Loucy (cell line): ENCODE measurements around the gene NKX2-3.

Experiments used
- H2AFZ ChIP-seq: fragments of 200-600 bp; sonication (generic); 2 replicates; pipeline ENCODE4 v1.6.0; 2016; ENCODE audit warnings: antibody characterized with exemption, mild to moderate bottlenecking, low read length, moderate library complexity
- H3F3A ChIP-seq: fragments of 200-600 bp; 2 replicates; pipeline ENCODE4 v1.6.0; 2016; ENCODE audit warnings: antibody characterized with exemption, low read depth, mild to moderate bottlenecking
- H3K27me3 ChIP-seq: fragments of 200-600 bp; sonication (generic); 2 replicates; pipeline ENCODE4 v1.6.1; 2014; ENCODE audit warnings: low read length, mild to moderate bottlenecking; ENCODE audit not compliant: insufficient read depth, poor library complexity, severe bottlenecking
- H3K36me3 ChIP-seq: fragments of 200-600 bp; sonication (generic); 2 replicates; pipeline ENCODE4 v1.6.1; 2016; ENCODE audit warnings: low read length; ENCODE audit not compliant: insufficient read depth
- H3K4me1 ChIP-seq: fragments of 200-600 bp; sonication (generic); 2 replicates; pipeline ENCODE4 v1.5.1; 2014; ENCODE audit warnings: low read length, mild to moderate bottlenecking; ENCODE audit not compliant: insufficient read depth, poor library complexity, severe bottlenecking
- H3K4me2 ChIP-seq: fragments of 200-600 bp; sonication (generic); 2 replicates; pipeline ENCODE4 v1.6.0; 2014; ENCODE audit warnings: antibody characterized with exemption, low read length, low read depth, mild to moderate bottlenecking; ENCODE audit not compliant: poor library complexity, severe bottlenecking
- H3K4me3 ChIP-seq: fragments of 200-600 bp; sonication (generic); 2 replicates; pipeline ENCODE4 v1.5.1; 2014; ENCODE audit warnings: low read length, mild to moderate bottlenecking, mixed read lengths; ENCODE audit not compliant: poor library complexity, severe bottlenecking
- H3K79me2 ChIP-seq: fragments of 200-600 bp; sonication (generic); 2 replicates; pipeline ENCODE4 v1.6.1; 2014; ENCODE audit warnings: low read length; ENCODE audit not compliant: insufficient read depth
- H3K9ac ChIP-seq: fragments of 200-600 bp; sonication (generic); 2 replicates; pipeline ENCODE4 v1.6.0; 2014; ENCODE audit warnings: mild to moderate bottlenecking, low read depth, low read length, moderate library complexity; ENCODE audit not compliant: poor library complexity, severe bottlenecking
- H3K9me2 ChIP-seq: fragments of 200-600 bp; sonication (generic); replicated peaks from 2 replicates; pipeline ENCODE4 v1.6.1; 2016; ENCODE audit warnings: low read depth, low read length, mixed read lengths
- H3K9me3 ChIP-seq: fragments of 200-600 bp; sonication (generic); 2 replicates; pipeline ENCODE4 v1.6.1; 2014; ENCODE audit warnings: mild to moderate bottlenecking, antibody characterized with exemption, low read length, low read depth; ENCODE audit not compliant: insufficient read depth
- H4K20me1 ChIP-seq: fragments of 200-600 bp; sonication (generic); 2 replicates; pipeline ENCODE4 v1.6.0; 2014; ENCODE audit warnings: antibody characterized with exemption, low read length, mild to moderate bottlenecking; ENCODE audit not compliant: insufficient read depth, poor library complexity, severe bottlenecking
- EZH2phosphoT487 ChIP-seq: fragments of 200-600 bp; IDR thresholded peaks from 2 replicates; pipeline ENCODE4 v1.6.1; 2018; ENCODE audit warnings: antibody characterized with exemption, mild to moderate bottlenecking, moderate library complexity, borderline replicate concordance
- TF ChIP-seq, protein P1 (sequence below): fragments of 200-600 bp; sonication (generic); conservative IDR thresholded peaks from 2 replicates; pipeline ENCODE4 v1.5.1; 2014; ENCODE audit warnings: mild to moderate bottlenecking, antibody characterized with exemption, low read length

NKX2-3 gene

DNA sequence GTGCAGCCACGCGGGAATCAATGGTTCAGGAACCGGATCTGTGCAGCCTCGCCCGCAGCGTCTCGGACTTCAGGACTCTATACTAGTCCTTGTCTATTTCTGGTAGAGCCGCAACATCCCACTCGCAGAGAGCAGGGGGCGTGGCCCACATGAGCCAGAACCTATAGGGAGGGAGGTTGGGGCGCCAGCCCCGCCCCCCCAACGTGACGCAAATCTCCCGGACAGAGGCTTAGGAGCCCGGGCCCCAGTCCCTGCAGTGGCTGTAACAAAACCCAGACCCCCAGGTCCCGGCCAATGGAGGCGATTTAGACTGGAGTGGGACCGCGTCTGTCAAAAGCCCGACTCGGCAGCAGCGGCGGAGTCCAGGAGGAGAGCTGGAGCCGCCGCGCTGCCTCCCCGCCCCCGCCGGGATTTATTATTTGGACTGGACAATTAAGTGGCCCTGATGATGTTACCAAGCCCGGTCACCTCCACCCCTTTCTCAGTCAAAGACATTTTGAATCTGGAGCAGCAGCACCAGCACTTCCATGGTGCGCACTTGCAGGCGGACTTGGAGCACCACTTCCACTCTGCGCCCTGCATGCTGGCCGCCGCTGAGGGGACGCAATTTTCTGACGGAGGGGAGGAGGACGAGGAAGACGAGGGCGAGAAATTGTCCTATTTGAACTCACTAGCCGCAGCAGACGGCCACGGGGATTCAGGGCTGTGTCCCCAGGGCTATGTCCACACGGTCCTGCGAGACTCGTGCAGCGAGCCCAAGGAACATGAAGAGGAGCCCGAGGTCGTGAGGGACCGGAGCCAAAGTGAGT is at the start of gene NKX2-3:
NKX2-3 (plus strand) TSS at position 256 of the 809 bp plus-strand sequence; CDS start at position 446, 190 bp downstream.
- H4K20me1 ChIP-seq = no peaks in the 10 kb centered on the region
- H3K9me3 ChIP-seq = no peaks in the 10 kb centered on the region
- no peaks in the 10 kb centered on the region for H3F3A ChIP-seq
- H3K79me2 ChIP-seq = no peaks in the 10 kb centered on the region
- TF ChIP-seq EZH2phosphoT487 = no peak
- TF ChIP-seq, protein P1, sequence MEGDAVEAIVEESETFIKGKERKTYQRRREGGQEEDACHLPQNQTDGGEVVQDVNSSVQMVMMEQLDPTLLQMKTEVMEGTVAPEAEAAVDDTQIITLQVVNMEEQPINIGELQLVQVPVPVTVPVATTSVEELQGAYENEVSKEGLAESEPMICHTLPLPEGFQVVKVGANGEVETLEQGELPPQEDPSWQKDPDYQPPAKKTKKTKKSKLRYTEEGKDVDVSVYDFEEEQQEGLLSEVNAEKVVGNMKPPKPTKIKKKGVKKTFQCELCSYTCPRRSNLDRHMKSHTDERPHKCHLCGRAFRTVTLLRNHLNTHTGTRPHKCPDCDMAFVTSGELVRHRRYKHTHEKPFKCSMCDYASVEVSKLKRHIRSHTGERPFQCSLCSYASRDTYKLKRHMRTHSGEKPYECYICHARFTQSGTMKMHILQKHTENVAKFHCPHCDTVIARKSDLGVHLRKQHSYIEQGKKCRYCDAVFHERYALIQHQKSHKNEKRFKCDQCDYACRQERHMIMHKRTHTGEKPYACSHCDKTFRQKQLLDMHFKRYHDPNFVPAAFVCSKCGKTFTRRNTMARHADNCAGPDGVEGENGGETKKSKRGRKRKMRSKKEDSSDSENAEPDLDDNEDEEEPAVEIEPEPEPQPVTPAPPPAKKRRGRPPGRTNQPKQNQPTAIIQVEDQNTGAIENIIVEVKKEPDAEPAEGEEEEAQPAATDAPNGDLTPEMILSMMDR = no peak
- no peak within 1 kb of the TSS for H3K4me2 ChIP-seq
- H3K4me3 ChIP-seq = no peak within 1 kb of the TSS
- H3K36me3 ChIP-seq = no peaks in the 10 kb centered on the region
- H3K9ac ChIP-seq = no peak within 1 kb of the TSS
- H3K4me1 ChIP-seq = no peaks in the 10 kb centered on the region
- no peaks in the 10 kb centered on the region for H3K27me3 ChIP-seq
- H2AFZ ChIP-seq = no peak within 1 kb of the TSS
- no peaks in the 10 kb centered on the region for H3K9me2 ChIP-seq

DNA sequence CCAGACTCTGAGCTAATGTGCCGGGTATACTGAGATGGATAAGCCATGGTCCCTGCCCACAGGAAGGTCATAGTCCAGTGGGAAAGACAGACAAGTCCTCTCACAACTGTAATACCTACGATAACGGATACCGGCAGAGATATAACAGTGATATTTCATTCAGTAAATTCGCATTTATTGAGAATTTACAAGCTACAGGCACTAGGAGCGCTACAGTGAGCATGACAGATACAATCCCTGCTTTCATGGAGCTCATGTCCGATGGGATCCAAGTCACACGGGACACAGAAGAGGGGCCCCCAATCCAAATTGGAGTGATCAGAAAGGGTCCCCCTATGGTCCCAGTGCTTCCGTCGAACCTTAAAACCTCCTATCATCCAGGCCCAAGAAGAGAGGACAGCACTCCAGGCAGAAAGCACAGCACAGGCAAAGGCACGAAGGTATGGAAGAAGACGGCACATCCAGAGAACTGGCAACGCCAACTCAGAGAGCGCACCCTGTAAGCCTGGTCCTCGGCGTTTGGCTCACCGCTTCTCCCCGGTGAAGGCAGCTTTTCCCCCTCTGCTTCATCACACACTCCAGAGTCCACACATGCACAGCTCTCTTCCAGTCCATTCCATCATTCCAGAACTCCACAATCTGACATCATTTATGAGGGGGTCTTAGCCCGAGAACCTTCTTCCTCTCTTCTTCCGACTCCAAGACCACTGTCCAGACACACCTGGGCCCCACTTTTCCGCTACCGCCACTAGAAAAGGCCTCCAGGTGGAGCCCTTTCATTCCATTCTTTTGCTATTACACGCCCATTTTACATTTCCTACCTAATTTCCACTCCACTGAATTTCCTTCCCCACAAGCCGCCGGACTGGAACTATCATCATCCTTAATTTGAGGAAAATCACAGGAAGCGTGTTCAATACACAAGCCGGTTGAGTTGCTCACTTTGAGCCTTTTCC is 47.8 kb upstream of the NKX2-3 start:
- Histone ChIP-seq H3K4me1 (no peaks in the 10 kb centered on the region), H3K4me3 (no peak overlapping the region), H3K9me2 (no peaks in the 10 kb centered on the region), H3F3A (no peaks in the 10 kb centered on the region), H3K4me2 (no peak overlapping the region), H4K20me1 (no peaks in the 10 kb centered on the region), H3K79me2 (no peaks in the 10 kb centered on the region), H3K9me3 (no peaks in the 10 kb centered on the region), H2AFZ (no peak overlapping the region), H3K27me3 (no peaks in the 10 kb centered on the region), H3K36me3 (no peaks in the 10 kb centered on the region), H3K9ac (no peak overlapping the region)
- no peak for TF ChIP-seq EZH2phosphoT487
- TF ChIP-seq, protein P1 = peak; percentile 25; the same call in 1 of the 2 replicates

DNA sequence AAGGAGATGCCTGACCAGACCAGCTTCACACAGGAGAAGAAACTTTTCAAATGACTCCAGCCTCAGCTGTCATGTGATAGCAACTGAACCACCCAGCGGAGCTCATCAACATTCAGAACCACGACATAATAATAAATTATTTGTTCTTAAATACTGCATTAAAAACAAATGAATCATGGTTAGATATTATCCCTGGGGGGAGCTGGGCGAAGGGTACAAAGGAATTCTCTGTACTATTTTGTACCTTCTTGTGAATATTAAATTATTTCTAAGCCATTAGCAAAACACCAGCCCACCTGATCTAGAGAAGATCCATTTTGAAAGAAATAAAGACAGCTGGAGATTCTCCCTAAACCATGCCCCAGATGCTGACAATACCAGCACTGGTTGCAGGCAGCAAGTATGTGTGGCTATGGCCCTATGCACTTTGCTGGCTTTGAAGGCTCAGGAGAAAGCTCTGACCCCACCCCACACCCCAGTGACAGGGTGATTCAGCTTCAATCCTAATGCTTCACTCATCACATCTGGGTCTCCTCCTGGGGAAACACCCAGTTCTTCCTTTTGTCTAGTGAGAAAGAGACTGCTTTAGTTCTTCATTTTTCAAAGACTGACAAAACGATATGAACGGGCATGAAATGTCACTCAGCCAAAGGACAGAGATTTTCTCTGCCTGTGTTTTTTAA is 45.5 kb upstream of the NKX2-3 start:
- no peak overlapping the region for H3K4me3 ChIP-seq
- no peaks in the 10 kb centered on the region for H3F3A ChIP-seq
- H3K27me3 ChIP-seq = no peaks in the 10 kb centered on the region
- H3K36me3 ChIP-seq = no peaks in the 10 kb centered on the region
- H4K20me1 ChIP-seq = no peaks in the 10 kb centered on the region
- H3K4me2 ChIP-seq = no peak overlapping the region
- H2AFZ ChIP-seq = no peak overlapping the region
- H3K9me2 ChIP-seq = no peaks in the 10 kb centered on the region
- H3K9me3 ChIP-seq = no peaks in the 10 kb centered on the region
- H3K79me2 ChIP-seq = no peaks in the 10 kb centered on the region
- H3K4me1 ChIP-seq = no peaks in the 10 kb centered on the region
- no peak overlapping the region for H3K9ac ChIP-seq
- no peak for TF ChIP-seq EZH2phosphoT487
- TF ChIP-seq, protein P1 = no peak
